LNCAP (cell line): ENCODE data around the gene CDKN2D.

Experiments used
- CTCF ChIP-seq: fragments of 450-650 bp; IDR thresholded peaks from 2 replicates; pipeline ENCODE4 v1.5.1; 2017; ENCODE audit warnings: mild to moderate bottlenecking

The CDKN2D gene

DNA sequence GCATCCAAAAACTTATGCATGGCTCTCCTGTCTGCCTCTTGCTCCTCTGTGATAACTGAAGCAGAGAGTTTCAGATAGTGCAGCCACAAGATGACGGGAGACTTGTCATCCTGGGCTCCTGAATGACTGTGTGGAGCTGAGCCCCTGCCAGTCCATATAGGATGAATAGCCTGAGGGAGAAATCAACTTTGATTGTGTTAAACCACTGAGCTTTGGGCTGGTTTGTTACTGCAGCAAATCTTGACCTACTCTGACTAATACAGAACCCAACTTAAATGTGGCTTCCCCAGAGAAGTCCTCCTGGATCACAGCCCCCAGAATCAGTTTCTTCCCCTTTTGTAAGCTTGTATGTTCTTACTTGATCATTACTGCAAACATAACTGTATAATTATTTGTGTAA lies 36.3 kb downstream of the CDKN2D start:
- TF ChIP-seq CTCF = no peak

GRCh38 chr19:10525636-10526035 lies 43.1 kb downstream of the CDKN2D start:
- no peak for TF ChIP-seq CTCF

GRCh38 chr19:10523135-10523636 lies 45.6 kb downstream of the CDKN2D start:
- no peak for TF ChIP-seq CTCF

- no peak for TF ChIP-seq CTCF
These were observed 47.2 kb downstream of the CDKN2D start for GRCh38 chr19:10521461-10522171.

DNA sequence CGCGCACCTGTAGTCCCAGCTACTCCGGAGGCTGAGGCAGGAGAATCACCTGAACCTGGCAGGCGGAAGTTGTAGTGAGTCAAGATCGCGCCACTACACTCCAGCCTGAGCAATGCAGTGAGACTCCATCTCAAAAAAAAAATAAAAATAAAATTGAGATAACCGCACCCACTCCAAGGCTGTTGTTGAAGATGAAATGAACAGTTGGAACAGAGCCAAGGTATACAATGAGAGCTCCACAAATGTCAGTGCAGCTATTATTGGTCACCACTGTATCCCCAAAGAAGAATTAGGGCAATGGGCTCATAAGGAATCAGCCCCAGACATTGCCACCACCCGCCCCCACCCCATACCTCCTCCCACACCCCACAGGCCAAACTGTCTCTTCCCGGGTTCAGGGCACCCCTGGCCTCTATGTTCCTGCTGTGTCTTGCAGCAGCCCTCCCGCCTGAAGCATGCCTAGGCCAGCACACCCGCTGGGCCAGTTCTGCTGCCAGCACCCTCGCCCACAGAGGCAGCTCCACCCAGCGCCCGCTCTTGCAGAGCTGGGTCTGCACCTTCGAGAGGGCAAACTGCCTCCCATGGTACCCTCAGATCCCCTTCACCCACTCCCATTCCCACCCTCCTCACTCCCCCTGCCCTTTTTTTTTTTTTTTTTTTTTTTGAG lies 48.0 kb downstream of the CDKN2D start:
- TF ChIP-seq CTCF = no peak

- no peak for TF ChIP-seq CTCF
These were observed 49.4 kb downstream of the CDKN2D start for GRCh38 chr19:10519421-10519820.

GRCh38 chr19:10518444-10519361 lies 50.1 kb downstream of the CDKN2D start:
- no peak for TF ChIP-seq CTCF
